GM21576 (cell line): ENCODE measurements around the gene CCDC182.

ENCODE experiments used
- ATAC-seq: cut with Tn5 transposase; IDR thresholded peaks from one replicate; pipeline ENCODE4 v1.9.1; 2021; ENCODE audit warnings: mild to moderate bottlenecking, moderate library complexity; ENCODE audit not compliant: unreplicated experiment

The CCDC182 gene

GRCh38 chr17:57745242-57745641, at the start of gene CCDC182:
Gene CCDC182, minus strand, starts transcription at chr17:57745299. Its CDS starts 27 bp downstream, at chr17:57745272.
- ATAC-seq: no peak

GRCh38 chr17:57794841-57795240, 49.7 kb upstream of the CCDC182 start:
- ATAC-seq: no peak

- no peak for ATAC-seq
These were observed 43.6 kb upstream of the CCDC182 start for GRCh38 chr17:57788725-57789124.

- ATAC-seq: no peak
These were observed 39.9 kb upstream of the CCDC182 start for GRCh38 chr17:57785022-57785421.

- ATAC-seq: no peak
These were observed 39.3 kb upstream of the CCDC182 start for GRCh38 chr17:57784226-57784895.

GRCh38 chr17:57783338-57783742, 38.2 kb upstream of the CCDC182 start:
- no peak for ATAC-seq

- ATAC-seq: no peak
These were observed 37.7 kb upstream of the CCDC182 start for GRCh38 chr17:57782647-57783337.

- ATAC-seq: no peak
These were observed 37.0 kb upstream of the CCDC182 start for GRCh38 chr17:57782062-57782490.

GRCh38 chr17:57781386-57782061, 36.4 kb upstream of the CCDC182 start:
- ATAC-seq: no peak

- ATAC-seq: no peak
These were observed 34.6 kb upstream of the CCDC182 start for GRCh38 chr17:57779706-57780105.

GRCh38 chr17:57778306-57778705, 33.2 kb upstream of the CCDC182 start:
- ATAC-seq: no peak

- ATAC-seq: no peak
These were observed 31.3 kb upstream of the CCDC182 start for GRCh38 chr17:57776366-57776765.

- no peak for ATAC-seq
These were observed 29.8 kb upstream of the CCDC182 start for GRCh38 chr17:57774872-57775271.

- no peak for ATAC-seq
These were observed 28.5 kb upstream of the CCDC182 start for GRCh38 chr17:57773557-57773956.

- ATAC-seq: no peak
These were observed 27.7 kb upstream of the CCDC182 start for GRCh38 chr17:57772774-57773173.

- ATAC-seq: no peak
These were observed 22.5 kb upstream of the CCDC182 start for GRCh38 chr17:57767561-57767960.

- no peak for ATAC-seq
These were observed 21.3 kb upstream of the CCDC182 start for GRCh38 chr17:57766318-57766943.

GRCh38 chr17:57762452-57763395, 17.6 kb upstream of the CCDC182 start:
- ATAC-seq: no peak

- ATAC-seq: no peak
These were observed 16.8 kb upstream of the CCDC182 start for GRCh38 chr17:57761887-57762286.

GRCh38 chr17:57760046-57760445, 14.9 kb upstream of the CCDC182 start:
- no peak for ATAC-seq
